MM.1S (cell line): Measurements from ENCODE around the gene BCOR.

Experiments
- DNase-seq: peaks from one replicate; pipeline ENCODE4 v3.0.0-alpha.2; 2015
- H2AFZ ChIP-seq: fragments of 300-600 bp; sonication (generic); 2 replicates; pipeline ENCODE4 v1.6.0; 2016; ENCODE audit warnings: antibody characterized with exemption, low read length
- H3F3A ChIP-seq: fragments of 300-600 bp; sonication (generic); 2 replicates; pipeline ENCODE4 v1.6.1; 2016; ENCODE audit warnings: mild to moderate bottlenecking, antibody characterized with exemption, low read length, moderate library complexity, mixed read lengths; ENCODE audit not compliant: insufficient read depth
- H3K27ac ChIP-seq: fragments of 300-600 bp; sonication (generic); 2 replicates; pipeline ENCODE4 v1.5.1; 2016; ENCODE audit warnings: mild to moderate bottlenecking, low read length
- H3K27me3 ChIP-seq: fragments of 300-600 bp; sonication (generic); replicated peaks from 2 replicates; pipeline ENCODE4 v1.6.0; 2016; ENCODE audit warnings: low read length; ENCODE audit not compliant: insufficient read depth
- H3K36me3 ChIP-seq: fragments of 300-600 bp; sonication (generic); replicated peaks from 2 replicates; pipeline ENCODE4 v1.6.1; 2016; ENCODE audit warnings: mild to moderate bottlenecking, low read length, mixed read lengths; ENCODE audit not compliant: insufficient read depth
- H3K4me1 ChIP-seq: fragments of 300-600 bp; sonication (generic); 2 replicates; pipeline ENCODE4 v1.6.1; 2016; ENCODE audit warnings: low read length, mixed read lengths
- H3K4me2 ChIP-seq: fragments of 300-600 bp; sonication (generic); 2 replicates; pipeline ENCODE4 v1.6.0; 2016; ENCODE audit warnings: low read depth, low read length
- H3K4me3 ChIP-seq: fragments of 300-600 bp; sonication (generic); 2 replicates; pipeline ENCODE4 v1.5.1; 2016; ENCODE audit warnings: low read length, mixed read lengths
- H3K79me2 ChIP-seq: fragments of 300-600 bp; sonication (generic); 2 replicates; pipeline ENCODE4 v1.6.1; 2016; ENCODE audit warnings: mixed run types, low read length, mixed read lengths
- H3K9ac ChIP-seq: fragments of 300-600 bp; sonication (generic); 2 replicates; pipeline ENCODE4 v1.6.1; 2016; ENCODE audit warnings: low read length, mixed read lengths
- H3K9me2 ChIP-seq: fragments of 300-600 bp; sonication (generic); replicated peaks from 2 replicates; pipeline ENCODE4 v1.6.1; 2016; ENCODE audit warnings: mild to moderate bottlenecking, low read length, mixed read lengths; ENCODE audit not compliant: insufficient read depth
- H3K9me3 ChIP-seq: fragments of 300-600 bp; sonication (generic); replicated peaks from 2 replicates; pipeline ENCODE4 v1.6.1; 2016; ENCODE audit warnings: mild to moderate bottlenecking, low read length, mixed read lengths; ENCODE audit not compliant: insufficient read depth
- H4K20me1 ChIP-seq: fragments of 300-600 bp; sonication (generic); 2 replicates; pipeline ENCODE4 v1.6.1; 2016; ENCODE audit warnings: mild to moderate bottlenecking, low read length, moderate library complexity, mixed read lengths; ENCODE audit not compliant: insufficient read depth
- EZH2 ChIP-seq: fragments of 300-600 bp; sonication (generic); optimal IDR thresholded peaks from 2 replicates; pipeline ENCODE3; 2017; ENCODE audit warnings: low read depth, mild to moderate bottlenecking, antibody characterized with exemption, low read length, mixed read lengths
- EZH2phosphoT487 ChIP-seq: fragments of 300-600 bp; sonication (generic); IDR thresholded peaks from 2 replicates; pipeline ENCODE4 v1.6.1; 2018; ENCODE audit warnings: antibody characterized with exemption, low read length
- TF ChIP-seq, protein P1 (sequence below): fragments of 300-600 bp; sonication (generic); IDR thresholded peaks from 2 replicates; pipeline ENCODE4 v1.5.1; 2016; ENCODE audit warnings: antibody characterized with exemption, low read length, mixed read lengths

BCOR gene

DNA sequence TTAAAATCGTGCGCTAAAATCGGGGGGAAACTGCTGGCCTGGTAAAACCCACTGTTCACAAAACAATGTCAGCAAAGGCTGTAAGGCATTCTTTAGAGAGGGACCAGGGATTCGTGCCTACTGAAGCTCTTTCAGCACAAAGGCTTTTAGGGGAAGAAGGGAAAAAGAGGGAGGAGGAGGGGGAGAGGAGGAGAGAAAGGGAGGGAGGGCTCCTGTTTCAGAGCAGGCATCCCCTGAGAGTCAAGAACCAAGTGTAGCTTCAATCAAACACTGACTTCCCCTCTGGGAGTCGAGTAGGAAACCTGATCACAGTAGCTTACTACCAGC is 9.5 kb downstream of the BCOR start:
- TF ChIP-seq EZH2 (no peak), EZH2phosphoT487 (no peak)
- TF ChIP-seq, protein P1, sequence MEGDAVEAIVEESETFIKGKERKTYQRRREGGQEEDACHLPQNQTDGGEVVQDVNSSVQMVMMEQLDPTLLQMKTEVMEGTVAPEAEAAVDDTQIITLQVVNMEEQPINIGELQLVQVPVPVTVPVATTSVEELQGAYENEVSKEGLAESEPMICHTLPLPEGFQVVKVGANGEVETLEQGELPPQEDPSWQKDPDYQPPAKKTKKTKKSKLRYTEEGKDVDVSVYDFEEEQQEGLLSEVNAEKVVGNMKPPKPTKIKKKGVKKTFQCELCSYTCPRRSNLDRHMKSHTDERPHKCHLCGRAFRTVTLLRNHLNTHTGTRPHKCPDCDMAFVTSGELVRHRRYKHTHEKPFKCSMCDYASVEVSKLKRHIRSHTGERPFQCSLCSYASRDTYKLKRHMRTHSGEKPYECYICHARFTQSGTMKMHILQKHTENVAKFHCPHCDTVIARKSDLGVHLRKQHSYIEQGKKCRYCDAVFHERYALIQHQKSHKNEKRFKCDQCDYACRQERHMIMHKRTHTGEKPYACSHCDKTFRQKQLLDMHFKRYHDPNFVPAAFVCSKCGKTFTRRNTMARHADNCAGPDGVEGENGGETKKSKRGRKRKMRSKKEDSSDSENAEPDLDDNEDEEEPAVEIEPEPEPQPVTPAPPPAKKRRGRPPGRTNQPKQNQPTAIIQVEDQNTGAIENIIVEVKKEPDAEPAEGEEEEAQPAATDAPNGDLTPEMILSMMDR: no peak
- Histone ChIP-seq H3K4me1 (peaks cover 4% of the 10 kb centered on the region; the same call in 1 of the 2 replicates), H3K27ac (no peak overlapping the region), H3F3A (no peaks in the 10 kb centered on the region), H3K4me3 (no peak overlapping the region), H3K27me3 (no peaks in the 10 kb centered on the region), H3K36me3 (no peaks in the 10 kb centered on the region), H3K79me2 (peaks cover 100% of the 10 kb centered on the region), H3K4me2 (no peak overlapping the region), H2AFZ (no peak overlapping the region), H3K9ac (no peak overlapping the region), H3K9me2 (no peaks in the 10 kb centered on the region), H3K9me3 (no peaks in the 10 kb centered on the region), H4K20me1 (peaks cover 81% of the 10 kb centered on the region)
- DNase-seq: no peak

DNA sequence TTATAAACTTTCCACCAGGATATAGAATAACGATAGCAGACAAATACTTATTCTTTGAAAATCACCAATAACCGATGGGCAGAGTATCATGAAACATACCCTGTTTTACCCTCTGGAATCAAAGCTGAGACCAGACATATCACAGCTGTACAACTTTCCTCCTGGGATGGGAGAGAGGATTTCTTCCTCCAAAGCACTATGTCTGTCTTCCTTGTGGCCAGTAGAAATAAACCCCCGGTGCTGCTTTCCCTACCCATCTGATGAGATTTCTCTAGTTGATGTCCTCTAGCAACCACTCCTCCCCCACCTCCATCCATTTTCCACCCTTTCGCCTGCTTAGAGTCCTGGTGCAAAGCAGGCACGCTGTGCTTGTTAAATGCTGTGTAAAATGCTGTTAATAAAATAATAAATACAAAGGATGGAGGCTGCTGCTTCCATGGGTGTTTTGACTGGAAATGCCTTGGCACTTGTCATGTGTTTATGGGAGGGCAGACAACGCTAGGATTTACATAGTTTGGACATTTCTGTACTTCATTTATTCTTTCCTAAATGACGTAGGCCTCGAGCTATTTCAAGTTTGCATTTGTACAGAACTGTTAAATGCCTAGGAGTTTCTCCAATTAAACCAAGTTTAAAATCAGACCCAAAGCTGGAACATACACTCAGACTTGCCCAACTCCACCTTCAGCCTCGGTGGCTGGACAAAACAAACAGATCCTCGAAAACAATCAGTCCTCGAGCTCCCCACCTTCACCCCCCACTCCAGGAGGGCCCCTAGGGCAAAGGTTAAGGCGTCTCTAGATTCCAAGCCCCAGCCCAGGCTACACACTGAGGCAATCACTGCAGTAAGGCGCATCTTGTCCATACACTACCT is 10.1 kb downstream of the BCOR start:
- TF ChIP-seq EZH2phosphoT487: no peak
- no peak for TF ChIP-seq EZH2
- TF ChIP-seq, protein P1: no peak
- Histone ChIP-seq H3F3A (no peaks in the 10 kb centered on the region), H3K4me1 (peaks cover 4% of the 10 kb centered on the region; the same call in 1 of the 2 replicates), H3K9ac (no peak overlapping the region), H4K20me1 (peaks cover 78% of the 10 kb centered on the region), H3K79me2 (peaks cover 100% of the 10 kb centered on the region), H3K9me2 (no peaks in the 10 kb centered on the region), H3K27ac (no peak overlapping the region), H2AFZ (no peak overlapping the region), H3K4me2 (no peak overlapping the region), H3K4me3 (no peak overlapping the region), H3K9me3 (no peaks in the 10 kb centered on the region), H3K27me3 (no peaks in the 10 kb centered on the region), H3K36me3 (no peaks in the 10 kb centered on the region)
- no peak for DNase-seq

DNA sequence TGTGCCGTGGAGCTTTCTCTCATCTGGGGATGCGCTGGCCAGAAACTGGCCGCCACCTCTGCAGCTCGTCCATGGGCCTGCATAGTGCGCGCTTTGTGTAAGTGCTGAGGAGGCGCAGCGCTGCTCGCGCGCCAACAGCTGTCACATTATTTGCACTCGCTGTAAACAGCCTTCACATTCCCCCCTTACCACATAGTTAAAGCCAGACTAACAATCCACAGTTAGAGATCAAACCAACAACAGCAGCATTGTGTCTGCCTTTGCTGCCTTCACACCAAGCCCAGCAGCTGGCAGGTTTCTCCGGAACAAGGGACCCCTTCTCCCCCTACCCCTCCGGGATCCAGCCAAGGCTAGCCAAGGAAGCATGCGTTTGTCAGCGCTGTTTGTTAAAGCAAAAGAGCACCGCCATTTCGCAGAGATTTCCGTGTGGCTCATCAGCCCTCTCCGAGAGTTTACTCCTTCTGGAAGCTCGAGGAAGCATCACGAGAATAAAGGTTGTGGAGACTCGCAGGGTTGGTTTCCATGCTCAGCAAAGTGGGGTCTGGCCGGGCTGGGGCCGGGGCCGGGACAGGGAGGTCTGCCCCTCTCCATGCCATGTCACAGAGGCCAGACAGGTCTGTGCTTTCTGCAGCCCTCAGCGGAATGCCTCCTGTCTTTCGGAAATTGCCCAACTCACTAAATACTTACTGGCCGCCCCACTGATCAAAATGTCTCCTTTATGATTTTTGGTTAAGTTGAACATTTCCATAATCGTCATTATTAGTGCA is 11.0 kb downstream of the BCOR start:
- Histone ChIP-seq H3K4me2 (no peak overlapping the region), H3K27me3 (no peaks in the 10 kb centered on the region), H3K79me2 (peaks cover 100% of the 10 kb centered on the region), H3K36me3 (no peaks in the 10 kb centered on the region), H3K4me1 (peaks cover 4% of the 10 kb centered on the region; the same call in 1 of the 2 replicates), H3K9ac (no peak overlapping the region), H3K4me3 (no peak overlapping the region), H4K20me1 (peaks cover 79% of the 10 kb centered on the region), H3K9me2 (no peaks in the 10 kb centered on the region), H2AFZ (no peak overlapping the region), H3F3A (no peaks in the 10 kb centered on the region), H3K27ac (no peak overlapping the region), H3K9me3 (no peaks in the 10 kb centered on the region)
- DNase-seq: no peak
- TF ChIP-seq EZH2 (no peak), EZH2phosphoT487 (no peak)
- TF ChIP-seq, protein P1: no peak
